HG03066 (cell line): ENCODE data around the gene NLRC3.
"Not testable (repeated sequence)": the region's sequence is repeated elsewhere in the genome, so short reads cannot be mapped to it uniquely, and the experiment has no call there.

ENCODE experiments used
- ATAC-seq: cut with Tn5 transposase; IDR thresholded peaks from one replicate; pipeline ENCODE4 v1.9.1; 2021; ENCODE audit warnings: low read depth; ENCODE audit not compliant: unreplicated experiment

NLRC3 gene

GRCh38 chr16:3549906-3550305, 27.3 kb downstream of the NLRC3 start:
- ATAC-seq: no peak

- ATAC-seq: no peak
Observed at GRCh38 chr16:3548859-3549258, 28.3 kb downstream of the NLRC3 start.

GRCh38 chr16:3548445-3548844, 28.8 kb downstream of the NLRC3 start:
- ATAC-seq: no peak

GRCh38 chr16:3546986-3547682, 30.1 kb downstream of the NLRC3 start:
- no peak for ATAC-seq

GRCh38 chr16:3542601-3543373, 34.4 kb downstream of the NLRC3 start:
- ATAC-seq: no peak

- ATAC-seq: no peak
Observed at GRCh38 chr16:3541527-3542155, 35.6 kb downstream of the NLRC3 start.

- no peak for ATAC-seq
Observed at GRCh38 chr16:3538222-3538621, 39.0 kb downstream of the NLRC3 start.

GRCh38 chr16:3536851-3537250, 40.4 kb downstream of the NLRC3 start:
- no peak for ATAC-seq

- ATAC-seq: no peak
Observed at GRCh38 chr16:3536271-3536731, 40.9 kb downstream of the NLRC3 start.

- no peak for ATAC-seq
Observed at GRCh38 chr16:3534126-3534525, 43.1 kb downstream of the NLRC3 start.

- no peak for ATAC-seq
Observed at GRCh38 chr16:3532741-3533140, 44.5 kb downstream of the NLRC3 start.

- ATAC-seq: no peak
Observed at GRCh38 chr16:3530371-3530914, 46.8 kb downstream of the NLRC3 start.

- no peak for ATAC-seq
Observed at GRCh38 chr16:3529175-3529574, 48.0 kb downstream of the NLRC3 start.

GRCh38 chr16:3528406-3528805, 48.8 kb downstream of the NLRC3 start:
- no peak for ATAC-seq

GRCh38 chr16:3527216-3527829, 49.9 kb downstream of the NLRC3 start:
- not testable (repeated sequence) for ATAC-seq

GRCh38 chr16:3525951-3526350, 51.3 kb downstream of the NLRC3 start:
- ATAC-seq: no peak

GRCh38 chr16:3523281-3523680, 53.9 kb downstream of the NLRC3 start:
- no peak for ATAC-seq

GRCh38 chr16:3520841-3521240, 56.4 kb downstream of the NLRC3 start:
- ATAC-seq: no peak

- no peak for ATAC-seq
Observed at GRCh38 chr16:3520413-3520812, 56.8 kb downstream of the NLRC3 start.

GRCh38 chr16:3519581-3519980, 57.6 kb downstream of the NLRC3 start:
- no peak for ATAC-seq

- no peak for ATAC-seq
Observed at GRCh38 chr16:3518986-3519348, 58.2 kb downstream of the NLRC3 start.
